HG02981 (cell line): ENCODE data around the gene SPTB.

Experiments
- ATAC-seq: cut with Tn5 transposase; IDR thresholded peaks from one replicate; pipeline ENCODE4 v1.9.1; 2021; ENCODE audit warnings: mild to moderate bottlenecking, moderate library complexity; ENCODE audit not compliant: unreplicated experiment

The SPTB gene

GRCh38 chr14:64715628-64716412 is 163.9 kb downstream of the SPTB start:
- ATAC-seq, result no peak

DNA sequence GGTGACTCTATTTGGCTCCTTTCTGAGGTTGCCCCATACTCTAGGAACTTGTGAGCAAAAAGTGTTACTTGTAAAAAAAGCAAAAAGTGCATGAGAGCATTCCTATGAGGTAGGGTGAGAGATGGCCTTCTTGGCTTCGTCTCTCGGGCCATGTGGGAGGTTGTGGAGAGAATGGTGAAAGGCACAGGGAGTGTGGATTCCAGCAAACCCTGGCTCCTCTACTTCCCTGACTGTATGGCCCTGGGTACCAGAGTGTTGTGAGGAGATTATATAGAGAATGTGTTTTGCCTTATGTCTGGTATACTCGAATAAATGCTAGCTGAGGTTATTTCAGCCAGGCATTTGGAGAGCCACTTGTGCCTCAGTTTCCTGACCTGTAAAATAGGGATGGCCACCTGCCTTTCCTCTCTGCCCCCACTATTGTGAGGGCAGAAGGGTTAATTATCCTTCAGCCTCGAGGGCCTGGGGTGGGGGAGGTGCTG is 164.5 kb downstream of the SPTB start:
- ATAC-seq, result no peak

- ATAC-seq, result no peak
These were observed 165.2 kb downstream of the SPTB start for GRCh38 chr14:64714432-64715025.

DNA sequence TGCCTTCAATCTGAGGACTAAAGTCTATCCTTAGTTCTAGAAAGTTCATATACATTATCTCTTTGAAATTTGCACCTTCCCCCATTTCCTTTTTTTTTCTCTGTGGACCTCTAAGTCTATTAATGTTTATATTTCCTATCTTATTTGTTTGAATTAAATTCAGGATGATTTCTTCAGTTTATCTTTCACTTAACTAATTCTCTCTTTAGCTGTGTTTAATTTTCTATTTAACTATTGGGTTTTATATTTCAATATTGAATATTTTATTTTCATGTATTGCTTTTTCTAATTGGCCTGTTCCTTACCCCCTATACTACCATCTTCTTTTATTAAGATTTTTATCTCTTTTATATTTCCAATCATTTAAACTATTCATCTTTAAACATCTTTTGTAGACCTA is 166.0 kb downstream of the SPTB start:
- no peak for ATAC-seq

DNA sequence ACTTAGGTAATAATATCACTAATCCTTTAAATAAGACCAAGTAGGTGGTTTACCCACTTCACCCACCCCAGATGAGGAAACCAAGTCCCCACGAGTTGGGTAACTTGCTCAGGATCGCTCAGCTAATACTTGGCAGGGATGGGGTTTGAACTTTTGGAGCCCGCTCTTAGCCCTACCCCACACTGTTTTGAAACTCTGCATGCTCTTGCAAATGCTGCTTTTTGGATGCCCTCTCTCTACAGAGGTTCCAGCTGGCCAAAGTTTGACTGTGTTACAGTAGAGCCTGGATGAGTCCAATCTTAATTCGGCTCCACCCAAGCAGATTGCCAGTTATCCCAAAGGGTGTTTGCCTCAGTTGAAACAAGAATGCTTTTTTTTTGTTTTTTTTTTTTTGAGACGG is 168.7 kb downstream of the SPTB start:
- no peak for ATAC-seq

GRCh38 chr14:64709126-64709525 is 170.6 kb downstream of the SPTB start:
- no peak for ATAC-seq

GRCh38 chr14:64708148-64709004 is 171.3 kb downstream of the SPTB start:
- no peak for ATAC-seq

DNA sequence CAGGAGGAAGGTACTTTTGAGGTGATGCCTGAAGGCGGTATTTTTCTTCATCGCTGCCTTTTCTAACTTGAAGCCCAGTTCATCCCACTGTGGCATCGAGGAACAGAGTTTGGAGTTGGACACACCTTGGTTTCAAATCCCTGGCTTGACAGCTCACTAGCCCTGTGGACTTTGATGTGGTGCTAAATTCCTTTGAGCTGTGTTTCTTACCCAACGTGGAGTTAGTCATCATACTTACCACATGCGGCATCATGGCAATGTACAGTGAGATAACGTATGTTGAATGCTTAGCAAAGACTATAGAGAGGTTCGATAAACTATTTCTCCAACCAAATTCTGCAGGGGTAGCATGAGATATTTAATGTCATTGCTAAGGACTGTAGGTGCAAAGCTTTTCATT is 172.0 kb downstream of the SPTB start:
- ATAC-seq, result no peak

DNA sequence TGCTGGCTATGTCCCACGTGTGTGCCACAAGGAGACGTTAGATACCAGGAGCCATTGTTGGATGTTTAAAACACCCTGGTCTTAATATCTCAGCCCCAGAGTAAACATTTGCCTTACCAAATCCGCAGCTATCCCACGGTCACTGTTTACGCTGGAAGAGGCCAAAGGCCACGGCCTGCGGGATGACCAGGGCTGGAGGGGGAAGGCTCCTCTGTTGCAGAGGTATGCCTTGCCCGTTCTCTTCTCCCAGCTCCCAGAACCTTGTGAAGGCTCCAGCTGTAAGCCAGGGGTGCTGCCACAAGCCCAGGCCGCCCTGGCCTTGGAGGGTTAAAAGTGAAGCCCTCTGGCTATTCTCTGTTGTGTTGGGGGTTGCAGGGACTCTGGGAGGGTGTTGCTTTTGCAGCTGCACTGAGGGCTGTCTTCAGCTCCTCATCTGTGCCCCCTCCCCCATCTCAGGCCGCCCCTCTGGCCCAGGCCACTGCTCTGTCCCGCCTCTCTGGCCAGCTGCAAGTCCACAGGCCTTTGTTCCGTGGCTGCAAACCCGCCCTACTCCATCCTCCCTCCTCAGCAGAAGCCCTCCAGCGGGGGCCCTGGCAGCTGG is 173.0 kb downstream of the SPTB start:
- no peak for ATAC-seq

DNA sequence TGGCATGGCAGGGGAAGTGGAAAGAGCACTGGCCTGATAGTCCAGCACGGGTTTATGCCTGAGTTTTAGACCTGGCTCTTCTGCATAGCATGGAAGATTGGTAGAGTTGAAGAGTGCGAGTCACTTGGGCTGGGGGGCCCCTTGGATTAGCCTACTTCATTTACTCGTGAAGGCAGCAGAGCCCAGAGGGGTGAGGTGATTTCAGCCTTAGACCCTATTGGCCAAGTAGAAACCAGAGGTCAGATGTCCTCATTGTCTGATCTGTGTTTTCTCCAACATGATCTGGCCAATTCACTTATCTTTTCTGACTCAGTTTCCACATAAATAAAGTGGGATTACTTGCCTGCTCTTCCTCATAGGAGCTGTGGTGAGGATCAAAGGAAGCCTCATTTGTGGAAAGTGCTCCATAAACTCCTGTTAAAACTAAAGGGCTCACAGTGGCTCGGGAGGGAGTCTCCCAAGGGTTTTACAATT is 173.6 kb downstream of the SPTB start:
- no peak for ATAC-seq

DNA sequence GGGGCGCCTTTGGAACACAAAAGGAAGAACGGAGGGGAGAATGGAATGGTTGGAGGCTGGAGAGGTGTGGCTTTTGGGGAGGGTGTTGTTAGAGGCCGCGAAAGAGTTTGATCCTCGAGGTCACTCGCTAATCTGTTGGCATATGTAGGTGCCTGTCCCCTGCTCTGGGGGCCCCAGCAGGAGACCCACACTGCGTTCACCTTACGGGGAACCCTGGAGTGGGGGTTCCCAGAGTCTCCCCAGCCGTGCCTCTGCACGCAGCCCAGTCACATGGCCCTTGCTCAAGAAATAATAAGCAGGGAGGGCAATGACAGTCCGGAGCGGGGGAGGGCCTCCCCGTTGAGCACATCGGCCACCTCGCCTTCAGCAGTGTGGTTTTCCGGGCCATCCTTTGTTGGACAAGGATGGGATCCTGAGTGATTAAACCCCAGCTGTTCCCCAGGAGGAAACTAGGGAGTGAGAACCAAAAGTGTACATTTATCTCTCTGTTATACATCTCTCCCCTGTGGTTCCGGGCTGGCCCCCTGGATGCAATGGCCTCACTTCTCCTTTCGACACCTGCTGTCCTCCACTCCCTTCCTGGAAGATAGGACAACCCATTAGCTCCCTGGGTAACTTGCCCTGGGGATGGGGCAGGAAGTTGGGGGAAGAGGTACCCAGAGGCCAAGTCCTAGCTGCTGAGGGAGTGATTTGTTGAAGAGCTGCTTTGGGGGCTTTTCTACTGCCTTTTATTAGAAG is 174.2 kb downstream of the SPTB start:
- no peak for ATAC-seq

GRCh38 chr14:64704743-64705380 is 174.8 kb downstream of the SPTB start:
- ATAC-seq, result no peak

DNA sequence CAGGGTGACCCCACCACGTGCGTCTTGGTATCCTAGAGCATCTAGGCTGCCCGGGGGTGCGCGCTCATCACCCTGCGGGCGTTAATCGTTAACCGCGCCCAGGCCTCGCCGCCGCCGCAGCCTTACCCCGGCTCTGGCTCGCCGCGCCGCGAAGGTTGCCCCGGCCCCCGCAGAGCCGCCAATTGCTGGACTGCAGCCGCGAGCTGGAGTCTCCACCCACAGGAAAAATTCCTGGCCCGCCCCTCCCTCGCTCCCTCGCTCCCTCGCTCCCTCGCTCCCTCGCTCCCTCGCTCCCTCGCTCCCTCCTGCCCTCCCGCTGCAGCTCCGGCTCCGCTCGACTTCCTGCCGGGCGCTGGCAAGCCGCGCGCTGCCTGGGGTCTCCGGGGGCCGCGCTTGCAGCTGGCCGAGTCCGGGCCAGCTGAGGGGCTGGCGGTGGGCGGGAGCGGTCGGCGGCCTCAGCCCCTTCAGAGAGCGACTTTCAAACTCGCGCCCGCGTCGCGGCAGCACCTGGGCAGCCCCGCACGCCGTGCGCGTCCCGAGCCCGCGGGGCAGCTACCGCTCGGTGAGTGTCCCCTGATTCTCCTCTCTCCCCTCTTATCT is 175.5 kb downstream of the SPTB start, which contains the start of gene PLEKHG3:
TSS of gene PLEKHG3 (plus strand) at position 282 of the 600 bp plus-strand sequence. CDS start 23,208 bp downstream, outside the sequence.
- ATAC-seq, result no peak

DNA sequence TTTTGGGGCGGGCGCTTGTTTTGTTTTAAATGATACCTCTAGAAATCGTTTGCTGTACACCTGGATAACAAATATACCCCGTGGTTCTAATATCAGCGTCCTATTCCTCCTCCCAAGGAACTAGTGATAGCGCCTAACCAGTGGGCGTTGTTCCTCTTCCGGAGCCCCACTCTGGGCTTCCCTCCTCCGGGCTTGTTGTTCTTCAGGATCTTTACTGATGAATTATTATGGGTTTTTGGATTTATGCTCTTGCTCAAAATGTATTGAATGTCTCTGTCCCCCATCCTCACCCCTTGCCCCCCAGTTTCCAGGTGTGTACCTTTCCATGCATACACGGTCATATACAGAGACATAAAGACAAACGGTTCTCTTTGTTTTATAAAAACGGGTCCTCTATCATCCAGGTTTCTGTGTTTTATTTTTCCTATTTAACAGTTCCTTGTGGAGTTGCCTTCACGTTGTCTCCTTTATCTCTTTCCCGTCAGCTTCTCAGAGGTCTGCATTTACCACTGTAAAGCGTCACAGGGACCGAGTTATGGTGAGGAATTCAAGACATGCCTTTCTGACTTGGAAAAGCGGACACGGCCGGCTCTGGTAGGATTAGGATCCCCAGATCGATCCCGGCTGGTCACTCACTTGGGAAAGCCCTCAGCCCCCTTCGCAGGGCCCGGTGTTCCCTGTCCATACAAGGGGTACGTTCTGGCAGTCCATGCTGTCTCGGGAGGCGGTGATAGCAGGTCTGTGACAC is 176.1 kb downstream of the SPTB start:
- no peak for ATAC-seq

DNA sequence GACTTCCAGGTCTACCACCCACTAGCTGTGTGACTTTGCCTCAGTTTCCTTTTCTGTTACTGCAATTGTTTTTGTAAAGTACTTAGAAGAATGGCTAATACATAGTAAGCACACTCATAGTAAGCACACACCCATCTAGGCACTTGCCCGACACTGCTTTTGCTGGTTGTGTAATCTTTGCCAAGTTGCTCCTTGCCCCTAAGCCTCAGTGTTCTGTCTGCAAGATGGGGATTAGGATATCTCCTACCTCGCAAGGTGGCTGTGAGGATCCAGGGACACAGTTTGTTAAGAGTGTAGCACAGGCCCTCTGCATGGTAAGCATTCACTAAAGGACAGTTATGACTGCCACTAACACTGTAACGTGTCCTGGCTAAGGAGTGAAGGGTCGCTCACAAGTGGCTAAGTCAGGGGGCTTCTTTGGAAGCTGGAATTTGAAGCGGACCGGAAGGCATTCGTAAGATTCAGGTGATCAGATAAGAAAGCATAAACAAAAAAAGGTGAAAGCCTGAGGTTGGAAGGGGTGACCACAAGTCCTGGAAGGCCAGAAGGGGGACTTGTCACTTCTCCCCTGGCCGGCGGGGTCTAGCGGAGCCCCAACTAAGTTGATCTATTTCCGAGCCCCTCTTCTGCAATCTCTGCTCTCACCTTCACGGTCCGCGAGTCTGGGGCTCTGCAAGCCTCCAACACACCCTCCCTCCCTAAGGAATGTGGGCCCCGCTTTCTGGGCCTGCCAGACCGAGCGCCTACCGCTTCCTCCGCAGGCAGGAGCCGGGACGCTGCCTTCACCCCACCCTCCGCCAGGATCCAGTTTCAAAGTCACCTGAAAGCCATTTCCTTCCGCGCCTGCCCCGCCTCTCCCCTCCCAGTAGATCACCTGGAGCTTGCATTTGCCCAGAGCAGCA is 177.0 kb downstream of the SPTB start:
- ATAC-seq, result no peak

DNA sequence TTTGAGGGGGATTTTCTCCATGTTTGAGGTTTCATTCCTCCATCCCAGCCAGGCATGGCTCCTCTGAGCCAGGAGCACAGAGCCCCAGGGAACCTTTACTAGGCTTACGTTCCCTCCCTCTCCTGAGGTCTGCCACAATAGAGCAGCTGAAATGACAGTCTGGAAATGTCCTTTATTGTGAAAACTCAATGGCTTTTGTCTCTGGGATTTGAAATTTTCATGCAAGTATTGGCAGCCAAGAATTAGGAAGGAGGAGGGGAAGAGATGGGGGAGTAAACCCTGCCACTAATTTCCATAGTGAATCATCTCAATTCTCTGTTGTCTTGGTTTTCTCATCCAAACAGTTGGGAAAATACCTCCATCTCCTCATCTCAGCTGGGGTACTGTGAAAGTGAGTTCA is 178.0 kb downstream of the SPTB start:
- no peak for ATAC-seq

DNA sequence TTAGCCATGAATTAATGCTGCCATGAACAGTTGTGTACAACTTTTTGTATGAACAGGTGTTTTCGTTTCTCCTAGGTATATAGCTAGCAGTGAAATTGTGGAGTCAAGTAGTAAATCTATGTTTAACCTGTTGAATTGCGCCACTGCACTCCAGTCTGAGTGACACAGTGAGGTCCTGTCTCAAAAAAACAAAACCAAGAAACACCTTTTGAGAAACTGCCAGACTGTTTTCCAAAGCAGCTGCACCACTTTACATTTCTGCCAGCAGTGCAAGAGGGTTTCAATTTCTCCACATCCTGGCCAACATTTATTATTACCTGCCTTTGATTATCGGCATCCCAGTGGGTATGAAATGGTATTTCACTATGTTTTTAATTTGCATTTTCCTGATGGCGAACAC is 178.8 kb downstream of the SPTB start:
- no peak for ATAC-seq

GRCh38 chr14:64700290-64700689 is 179.4 kb downstream of the SPTB start:
- ATAC-seq, result no peak
